ENCODE results near the gene PTPRD.

Gene PTPRD

DNA sequence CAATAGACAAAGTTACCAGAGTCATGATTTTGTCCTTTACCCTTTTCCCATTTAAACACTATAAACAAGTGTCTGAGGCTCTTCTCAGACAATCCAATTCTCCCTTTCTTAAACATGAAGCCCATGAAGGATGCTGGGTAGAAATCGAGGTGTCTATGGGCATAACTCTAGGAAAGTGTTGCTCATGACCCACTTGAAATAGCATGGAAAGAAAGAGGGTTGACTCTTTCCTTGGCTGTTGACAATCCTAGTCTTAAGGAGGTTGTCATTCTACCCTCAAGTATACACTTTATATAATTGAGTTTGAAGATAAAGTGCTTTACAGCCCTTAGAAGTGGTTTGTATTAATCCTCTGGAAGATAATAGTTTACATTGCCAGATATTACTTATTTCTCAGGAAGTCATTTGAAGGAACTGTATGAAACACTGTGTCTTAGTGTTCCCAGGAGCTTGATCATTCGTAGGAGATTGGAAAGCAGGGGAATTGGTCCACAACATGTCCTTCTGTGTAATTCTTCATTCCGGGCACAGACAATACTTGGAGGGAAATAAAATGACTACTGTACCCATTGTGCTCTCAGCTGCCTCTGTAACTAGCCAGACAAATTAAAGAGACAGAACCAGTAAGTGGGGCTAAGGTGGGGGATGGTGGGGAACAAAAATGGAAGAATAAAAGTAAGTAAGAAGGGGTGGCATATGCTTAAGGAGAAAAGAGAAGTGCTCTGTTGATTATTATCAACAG lies 1734.9 kb downstream of the PTPRD start:
- DNase-seq: no peak

DNA sequence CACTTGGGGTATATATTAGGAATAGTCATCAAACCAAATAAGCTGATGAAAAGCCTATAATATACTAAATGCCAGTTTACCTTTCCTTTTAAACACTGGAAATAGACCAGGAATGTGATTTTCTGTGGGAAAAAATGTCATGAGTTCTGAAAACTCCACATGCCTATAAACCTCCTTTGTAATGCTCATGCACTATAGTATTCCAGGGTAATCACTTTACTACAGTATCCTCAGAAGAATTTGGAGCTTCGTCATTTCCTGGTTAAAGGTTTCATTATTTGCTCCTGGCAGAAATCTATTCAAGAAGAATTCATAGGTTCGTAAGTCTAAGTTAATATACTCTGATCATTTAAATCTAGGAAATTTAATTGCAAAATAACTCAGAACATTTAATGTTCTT lies 1736.5 kb downstream of the PTPRD start:
- DNase-seq: no peak

DNA sequence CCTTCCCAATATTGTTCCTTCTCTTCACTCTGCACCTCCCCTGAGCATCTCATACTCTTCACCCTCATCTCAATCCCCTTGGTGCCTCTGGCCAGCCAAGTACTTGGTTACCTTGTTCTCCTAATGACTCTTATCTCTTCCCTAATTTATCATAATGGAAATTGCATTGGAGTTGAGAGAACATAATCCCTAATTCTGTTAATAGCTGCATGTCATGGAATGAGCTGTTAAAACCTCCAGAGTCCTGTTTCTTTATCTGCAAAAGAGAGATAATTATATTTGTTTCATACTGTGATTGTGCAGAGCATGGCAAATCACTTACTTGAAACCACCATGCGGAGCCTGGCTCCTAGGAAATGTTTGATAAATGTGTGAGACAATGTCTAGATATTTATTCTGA lies 1738.3 kb downstream of the PTPRD start:
- DNase-seq: no peak

DNA sequence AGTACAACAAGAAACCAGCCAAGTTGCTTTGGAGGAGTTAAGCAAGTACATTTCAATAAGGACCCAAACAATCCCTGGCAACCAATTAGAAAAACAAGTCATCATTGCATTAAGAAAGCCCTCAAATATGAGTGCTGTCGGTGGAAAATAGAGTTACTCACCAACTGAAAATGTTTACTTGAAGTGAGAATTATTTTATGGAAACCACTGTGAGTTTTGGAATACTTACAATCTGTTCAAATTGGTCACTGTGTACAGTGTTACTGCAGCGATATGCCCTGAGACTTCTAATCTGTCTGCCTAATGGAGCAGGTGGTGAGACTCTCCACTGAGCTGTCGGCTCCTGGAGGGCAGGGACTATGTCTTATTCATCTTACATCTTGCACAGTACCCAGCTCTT lies 1740.0 kb downstream of the PTPRD start:
- DNase-seq: no peak

DNA sequence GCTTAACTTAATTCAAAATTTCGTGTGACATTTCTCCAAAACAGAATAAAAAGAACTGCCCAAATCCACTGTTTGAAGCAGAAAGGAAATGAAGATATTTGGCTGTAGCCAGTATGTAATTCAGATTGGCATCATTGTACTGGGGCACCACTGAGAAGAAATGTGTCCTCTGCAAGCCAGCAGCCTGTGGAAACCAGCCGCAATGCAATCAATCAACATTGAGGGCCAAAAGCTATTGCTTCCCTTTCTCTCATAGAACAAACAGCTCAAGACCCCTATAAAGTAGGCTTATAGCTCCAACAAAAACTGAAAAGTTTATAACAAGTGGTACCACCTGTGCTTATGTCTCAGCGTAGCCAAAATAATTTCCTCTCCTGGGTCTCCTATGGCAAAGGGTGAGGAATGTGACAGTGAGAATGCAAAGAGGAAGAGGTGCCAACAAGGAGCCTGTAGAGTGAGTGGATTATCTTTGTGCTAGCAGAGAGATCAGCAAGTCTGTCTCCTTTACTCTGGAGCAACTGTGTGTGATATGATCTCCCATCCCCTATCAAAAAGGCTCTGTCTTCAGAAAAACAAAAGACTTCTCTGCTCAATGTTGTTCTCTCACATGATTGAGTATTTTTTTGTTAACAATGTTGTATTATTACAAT lies 1740.9 kb downstream of the PTPRD start:
- no peak for DNase-seq

- DNase-seq: no peak
Observed at GRCh38 chr9:8871396-8871795, 1741.4 kb downstream of the PTPRD start.

GRCh38 chr9:8869812-8870211 lies 1743.0 kb downstream of the PTPRD start:
- DNase-seq: no peak

- no peak for DNase-seq
Observed at GRCh38 chr9:8868632-8869031, 1744.2 kb downstream of the PTPRD start.

- no peak for DNase-seq
Observed at GRCh38 chr9:8867148-8867547, 1745.7 kb downstream of the PTPRD start.

GRCh38 chr9:8864545-8864896 lies 1748.3 kb downstream of the PTPRD start:
- no peak for DNase-seq

DNA sequence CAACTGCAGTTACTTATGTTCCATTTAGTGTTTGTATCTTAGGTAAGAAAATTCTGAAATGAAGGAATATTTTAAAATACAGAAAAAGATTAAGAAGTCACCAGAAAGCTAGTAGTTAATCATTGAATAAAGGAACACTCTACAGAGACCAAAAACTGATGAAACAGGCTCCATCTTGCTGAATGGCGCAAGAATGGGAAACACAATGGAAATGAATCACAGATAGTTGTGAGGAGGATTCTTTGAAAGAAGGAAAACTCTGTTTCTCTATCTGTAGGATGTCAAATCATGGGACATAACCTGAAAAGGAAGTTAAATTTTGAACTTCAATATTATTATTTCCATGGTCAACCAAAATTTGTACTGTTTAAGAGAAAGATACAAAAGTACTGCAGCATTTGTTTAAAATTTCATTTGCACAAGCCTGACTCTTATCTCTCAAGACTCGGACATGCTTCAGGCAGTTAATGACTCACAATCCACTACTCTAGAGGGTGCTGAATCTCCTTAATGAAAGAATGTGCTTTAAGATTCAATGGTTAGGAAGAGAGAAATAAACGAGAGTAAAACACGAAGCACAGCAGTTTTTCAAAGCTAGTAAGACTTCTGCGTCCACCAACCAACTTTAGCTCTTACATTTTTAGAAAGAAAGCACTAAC lies 1748.8 kb downstream of the PTPRD start:
- DNase-seq: no peak

- DNase-seq: no peak
Observed at GRCh38 chr9:8863069-8863468, 1749.7 kb downstream of the PTPRD start.

GRCh38 chr9:8860925-8861324 lies 1751.9 kb downstream of the PTPRD start:
- no peak for DNase-seq

- no peak for DNase-seq
Observed at GRCh38 chr9:8860086-8860485, 1752.7 kb downstream of the PTPRD start.

- DNase-seq: no peak
Observed at GRCh38 chr9:8859416-8859815, 1753.4 kb downstream of the PTPRD start.

- no peak for DNase-seq
Observed at GRCh38 chr9:8858596-8859161, 1754.1 kb downstream of the PTPRD start.

DNA sequence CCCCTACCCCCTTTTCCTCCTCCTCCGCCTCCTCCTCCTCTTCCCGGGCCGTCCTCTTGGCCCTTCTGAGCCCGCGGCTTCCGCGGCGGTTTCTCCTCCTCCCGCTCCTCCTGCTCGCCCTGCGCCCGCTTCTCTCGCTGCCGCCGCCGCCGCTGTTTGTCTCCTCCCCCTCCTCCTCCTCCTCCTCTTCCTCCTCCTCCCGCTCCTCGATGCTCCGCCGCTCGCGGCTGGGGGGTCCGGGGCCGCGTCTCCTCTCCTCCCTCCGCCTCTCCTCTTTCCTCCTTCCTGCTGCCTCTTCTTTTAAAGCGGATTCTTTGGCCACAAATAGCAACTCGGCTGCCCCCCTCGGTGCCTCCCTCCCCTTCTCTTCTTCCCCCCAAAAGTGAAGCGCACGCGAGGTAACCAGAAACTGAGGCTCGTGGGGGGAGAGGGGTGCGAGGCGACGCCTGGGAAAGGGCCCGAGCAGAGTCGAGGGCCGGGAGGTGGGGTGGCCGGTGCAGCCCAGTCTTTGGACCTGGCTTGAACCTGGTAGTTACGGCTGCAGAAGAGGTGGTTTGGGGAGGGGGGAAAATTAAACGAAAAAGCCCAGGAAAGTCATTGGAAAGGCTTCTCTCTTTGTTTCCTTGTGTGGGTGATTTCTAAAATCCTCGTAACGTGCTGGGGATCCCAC lies 1754.7 kb downstream of the PTPRD start:
- no peak for DNase-seq

GRCh38 chr9:8857068-8857925 lies 1755.5 kb downstream of the PTPRD start:
- no peak for DNase-seq

- DNase-seq: no peak
Observed at GRCh38 chr9:8856396-8857067, 1756.3 kb downstream of the PTPRD start.

- no peak for DNase-seq
Observed at GRCh38 chr9:8855046-8855445, 1757.8 kb downstream of the PTPRD start.

- no peak for DNase-seq
Observed at GRCh38 chr9:8852301-8852864, 1760.4 kb downstream of the PTPRD start.

GRCh38 chr9:8850914-8851313 lies 1761.9 kb downstream of the PTPRD start:
- DNase-seq: no peak

Measured in NCI-H510A (cell line).